RWPE1 (cell line): Measurements from ENCODE around the gene VWA7.

Source experiments
- CTCF ChIA-PET: fragments of 350-600 bp; sonication (Branson Sonifier 250); formaldehyde crosslinking; extraction: SDS; loops from one replicate; lab custom pipeline; 2021; lab: Yijun Ruan, JAX
- POLR2A ChIA-PET: fragments of 400-600 bp; formaldehyde crosslinking; extraction: SDS; loops from one replicate; lab custom pipeline; 2020; ENCODE audit warnings: antibody characterized with exemption; ENCODE audit not compliant: low non-redundant PET; lab: Yijun Ruan, JAX
- DNase-seq: peaks from one replicate; pipeline ENCODE4 v3.0.0; 2012; ENCODE audit warnings: low spot score
- H3K27ac ChIP-seq: fragments of 450-650 bp; 2 replicates; pipeline ENCODE4 v1.5.1; 2017
- CTCF ChIP-seq: fragments of 450-650 bp; conservative IDR thresholded peaks from 2 replicates; pipeline ENCODE4 v1.5.1; 2017; ENCODE audit warnings: low read depth, mild to moderate bottlenecking

Gene VWA7

GRCh38 chr6:31750411-31751022, 26.6 kb downstream of the VWA7 start:
- TF ChIP-seq CTCF, result no peak
- ChIA-PET CTCF (interaction anchor here (1.1 kb wide), 1 partner anchor 58 kb away, joined by 3 read pairs; no protein-coding TSS in a partner anchor), POLR2A (no interaction called here)
- no peak overlapping the region for H3K27ac ChIP-seq
- DNase-seq, result no peak

GRCh38 chr6:31749301-31750036, 27.7 kb downstream of the VWA7 start:
- TF ChIP-seq CTCF, result no peak
- peak overlapping the region; percentile 11; the same call in 1 of the 2 replicates for H3K27ac ChIP-seq
- POLR2A ChIA-PET, result no interaction called here
- no peak for DNase-seq
- CTCF ChIA-PET, result interaction anchor here (1.1 kb wide), 1 partner anchor 57 kb away, joined by 3 read pairs; no protein-coding TSS in a partner anchor

- no peak for TF ChIP-seq CTCF
- ChIA-PET POLR2A (no interaction called here), CTCF (interaction anchor here (1.1 kb wide), 1 partner anchor 9 kb away, joined by 4 read pairs; no protein-coding TSS in a partner anchor)
- H3K27ac ChIP-seq, result peak overlapping the region; percentile 20; the same call in 1 of the 2 replicates
- no peak for DNase-seq
These were observed 32.7 kb downstream of the VWA7 start for GRCh38 chr6:31744422-31744821.

GRCh38 chr6:31742894-31743293, 34.2 kb downstream of the VWA7 start:
- DNase-seq, result no peak
- no peak overlapping the region for H3K27ac ChIP-seq
- CTCF ChIA-PET, result interaction anchor here (0.7 kb wide), 1 partner anchor 19 kb away, joined by 4 read pairs; the partner anchor contains the start of gene MPIG6B
- POLR2A ChIA-PET, result no interaction called here
- TF ChIP-seq CTCF, result no peak

- POLR2A ChIA-PET, result no interaction called here
- DNase-seq, result no peak
- no peak overlapping the region for H3K27ac ChIP-seq
- CTCF ChIA-PET, result interaction anchor here (0.6 to 0.7 kb wide), 2 partner anchors 22 to 70 kb away, joined by 3 to 4 read pairs; no protein-coding TSS in a partner anchor
- no peak for TF ChIP-seq CTCF
These were observed 35.3 kb downstream of the VWA7 start for GRCh38 chr6:31741815-31742214.

GRCh38 chr6:31740397-31741223, 36.5 kb downstream of the VWA7 start:
- POLR2A ChIA-PET, result no interaction called here

More at GRCh38 chr6:31740397-31741223, 36.5 kb downstream of the VWA7 start:
- TF ChIP-seq CTCF, result no peak
- peak; percentile 31 for DNase-seq
- CTCF ChIA-PET, result interaction anchor here (0.6 to 1.7 kb wide), 2 partner anchors 29 to 46 kb away, joined by 3 to 5 read pairs; no protein-coding TSS in a partner anchor
- peak overlapping the region; percentile 96 for H3K27ac ChIP-seq
